Stimulated activated CD8-positive, alpha-beta memory T cell treated with anti-CD3 and anti-CD28 coated beads, Interleukin-4, amount 100 ng/mL, for 48 hours (primary cell): ENCODE results near the gene MAP2K1.

Experiments used
- DNase-seq: peaks from one replicate; pipeline ENCODE4 v3.0.0-alpha.2; 2020

MAP2K1 gene

GRCh38 chr15:66394472-66394871 is 7.8 kb downstream of the MAP2K1 start:
- no peak for DNase-seq

GRCh38 chr15:66394915-66395314 is 8.2 kb downstream of the MAP2K1 start:
- no peak for DNase-seq

GRCh38 chr15:66399276-66399675 is 12.6 kb downstream of the MAP2K1 start:
- DNase-seq: no peak

GRCh38 chr15:66400351-66400774 is 13.7 kb downstream of the MAP2K1 start:
- no peak for DNase-seq

GRCh38 chr15:66401130-66402021 is 14.7 kb downstream of the MAP2K1 start:
- no peak for DNase-seq

GRCh38 chr15:66402761-66403284 is 16.1 kb downstream of the MAP2K1 start:
- DNase-seq: no peak

GRCh38 chr15:66403323-66403722 is 16.6 kb downstream of the MAP2K1 start:
- DNase-seq: no peak

GRCh38 chr15:66404122-66404521 is 17.4 kb downstream of the MAP2K1 start:
- no peak for DNase-seq

GRCh38 chr15:66404532-66404931 is 17.8 kb downstream of the MAP2K1 start:
- DNase-seq: no peak

GRCh38 chr15:66405007-66405406 is 18.3 kb downstream of the MAP2K1 start:
- no peak for DNase-seq

- no peak for DNase-seq
Observed at GRCh38 chr15:66405615-66406014, 18.9 kb downstream of the MAP2K1 start.

GRCh38 chr15:66408254-66408653 is 21.5 kb downstream of the MAP2K1 start:
- DNase-seq: no peak

- no peak for DNase-seq
Observed at GRCh38 chr15:66408675-66409282, 22.1 kb downstream of the MAP2K1 start.

- no peak for DNase-seq
Observed at GRCh38 chr15:66409565-66410108, 22.9 kb downstream of the MAP2K1 start.

GRCh38 chr15:66411190-66411589 is 24.5 kb downstream of the MAP2K1 start:
- DNase-seq: no peak

- no peak for DNase-seq
Observed at GRCh38 chr15:66412220-66412619, 25.5 kb downstream of the MAP2K1 start.

- DNase-seq: no peak
Observed at GRCh38 chr15:66413579-66413978, 26.9 kb downstream of the MAP2K1 start.

- DNase-seq: no peak
Observed at GRCh38 chr15:66415360-66415759, 28.6 kb downstream of the MAP2K1 start.

- no peak for DNase-seq
Observed at GRCh38 chr15:66417736-66418135, 31.0 kb downstream of the MAP2K1 start.

GRCh38 chr15:66419471-66419870 is 32.8 kb downstream of the MAP2K1 start:
- DNase-seq: no peak

GRCh38 chr15:66422347-66422746 is 35.6 kb downstream of the MAP2K1 start:
- no peak for DNase-seq

- DNase-seq: no peak
Observed at GRCh38 chr15:66423149-66423548, 36.4 kb downstream of the MAP2K1 start.

GRCh38 chr15:66424963-66425612 is 38.4 kb downstream of the MAP2K1 start:
- no peak for DNase-seq
